ENCODE results near the gene HRK. TPM values are rescaled to one million over a fixed set of nuclear protein-coding genes. Genes with fewer than 3 reads are reported as not detected.

HRK gene
- total and polyA plus RNA-seq, 5 donors from 2014 or later, result 0.25 TPM; not detected in 4

DNA sequence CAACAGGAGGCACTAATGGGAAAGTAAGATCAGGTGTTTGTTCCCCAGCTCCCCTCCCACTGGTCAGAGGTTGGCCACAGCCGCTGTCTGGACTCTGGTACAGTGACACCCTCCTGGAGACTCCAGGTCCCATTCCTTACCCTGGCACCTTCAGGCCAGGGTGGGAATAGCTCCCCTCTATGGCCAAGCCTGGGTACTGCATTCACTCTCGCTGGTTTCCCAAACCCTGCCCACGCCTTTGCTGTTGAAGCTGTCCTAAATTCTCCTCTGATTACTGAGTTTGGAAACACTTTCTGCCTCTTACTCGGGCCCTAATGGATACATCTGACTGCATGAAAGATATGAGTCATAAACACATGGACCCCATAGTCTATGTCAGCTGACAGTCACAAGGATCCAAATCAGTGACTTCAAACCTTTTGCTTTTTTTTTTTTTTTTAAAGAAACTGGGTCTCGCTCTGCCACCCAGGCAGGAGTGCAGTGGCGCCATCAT lies 17.9 kb downstream of the HRK start:
- Histone ChIP-seq H3K36me3 (ENCODE audit: control insufficient read depth, insufficient read depth, low read length) (no peaks in the 10 kb centered on the region), H3K4me1 (ENCODE audit: control insufficient read depth, insufficient read depth, low read length, poor library complexity, severe bottlenecking) (peaks cover 6% of the 10 kb centered on the region), H3K27me3 (ENCODE audit: control insufficient read depth, insufficient read depth, low read length) (peaks cover 7% of the 10 kb centered on the region), H3K9me3 (ENCODE audit: control insufficient read depth in 2 of 2, low read length in 2 of 2) (no peaks in the 10 kb centered on the region), H3K27ac (ENCODE audit: insufficient read depth, low read length, poor library complexity, severe bottlenecking) (no peak overlapping the region), H3K4me3 (ENCODE audit: low read depth, low read length) (no peak overlapping the region)
- Mint-ChIP-seq H3K4me3 (no peak overlapping the region), H3K9me3 (peaks cover 0 to 7% (median 0%) of the 10 kb centered on the region in 7 donors), H3K36me3 (no peaks in the 10 kb centered on the region), H3K4me1 (peaks cover 0 to 20% (median 6%) of the 10 kb centered on the region in 4 donors), H3K27me3 (peaks cover 50% of the 10 kb centered on the region), H3K27ac (no peak overlapping the region)
- ATAC-seq (ENCODE audit: low read depth in 2 of 2) (peak in 1 of 2 donors; percentile 32), DNase-seq (no peak)

DNA sequence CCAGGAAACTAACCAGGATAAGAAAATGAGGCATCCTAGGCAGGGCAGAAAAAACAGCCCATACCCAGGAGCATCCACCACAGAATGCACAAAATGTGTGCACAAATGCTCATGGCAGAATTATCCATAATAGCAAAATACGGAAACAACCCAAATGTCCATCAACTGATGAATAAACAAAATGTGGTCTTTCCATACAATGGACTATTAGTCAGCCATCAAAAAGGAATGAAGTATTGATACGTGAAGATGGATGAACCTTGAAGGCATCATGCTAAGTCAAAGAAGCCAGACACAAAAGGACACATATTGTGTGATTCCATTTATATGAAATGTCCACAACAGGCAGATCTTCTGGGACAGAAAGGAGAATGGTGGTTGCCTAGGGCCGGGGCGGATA lies 19.1 kb downstream of the HRK start:
- Histone ChIP-seq H3K27me3 (ENCODE audit: control insufficient read depth, insufficient read depth, low read length) (peaks cover 7% of the 10 kb centered on the region), H3K4me3 (ENCODE audit: low read depth, low read length) (no peak overlapping the region), H3K9me3 (ENCODE audit: control insufficient read depth in 2 of 2, low read length in 2 of 2) (no peaks in the 10 kb centered on the region), H3K27ac (ENCODE audit: insufficient read depth, low read length, poor library complexity, severe bottlenecking) (no peak overlapping the region), H3K36me3 (ENCODE audit: control insufficient read depth, insufficient read depth, low read length) (no peaks in the 10 kb centered on the region), H3K4me1 (ENCODE audit: control insufficient read depth, insufficient read depth, low read length, poor library complexity, severe bottlenecking) (peaks cover 6% of the 10 kb centered on the region)
- peaks cover 57% of the 10 kb centered on the region for H3K27me3 Mint-ChIP-seq
- no peaks in the 10 kb centered on the region for H3K36me3 Mint-ChIP-seq
- no peak for ATAC-seq (ENCODE audit: low read depth in 2 of 2)
- H3K4me1 Mint-ChIP-seq, result peaks cover 0 to 20% (median 6%) of the 10 kb centered on the region in 4 donors
- H3K4me3 Mint-ChIP-seq, result no peak overlapping the region
- DNase-seq, result no peak
- no peak overlapping the region for H3K27ac Mint-ChIP-seq
- peaks cover 0 to 7% (median 0%) of the 10 kb centered on the region in 7 donors for H3K9me3 Mint-ChIP-seq

DNA sequence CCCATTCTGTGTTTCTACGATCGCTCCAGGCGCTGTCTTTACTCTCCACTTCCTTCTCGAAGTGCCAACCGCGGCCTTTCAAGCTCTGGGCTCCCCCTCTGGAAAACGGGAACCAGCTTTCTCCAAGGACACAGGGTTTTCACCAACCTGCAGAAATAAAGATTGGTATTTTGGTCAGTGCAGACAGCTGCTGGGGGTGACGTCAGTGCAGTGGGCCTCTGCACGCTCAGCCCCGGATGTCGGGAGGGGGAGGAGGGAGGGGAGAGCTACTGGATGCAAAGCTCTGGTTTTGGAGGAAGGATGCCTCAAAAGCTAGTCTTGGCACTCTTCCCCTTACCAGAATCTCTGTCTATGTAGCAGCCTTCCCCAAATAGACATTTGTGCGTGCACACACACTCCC lies 19.9 kb downstream of the HRK start:
- H3K36me3 ChIP-seq (ENCODE audit: control insufficient read depth, insufficient read depth, low read length), result no peaks in the 10 kb centered on the region
- peaks cover 7% of the 10 kb centered on the region for H3K27me3 ChIP-seq (ENCODE audit: control insufficient read depth, insufficient read depth, low read length)
- no peaks in the 10 kb centered on the region for H3K36me3 Mint-ChIP-seq
- peak in 2 of 3 donors; percentile 37 to 73 for DNase-seq
- ATAC-seq (ENCODE audit: low read depth in 2 of 2), result peak; percentile 79 to 82
- peak overlapping the region in 1 of 4 donors; percentile 11 for H3K4me3 Mint-ChIP-seq
- peaks cover 0 to 7% (median 0%) of the 10 kb centered on the region in 7 donors for H3K9me3 Mint-ChIP-seq
- peaks cover 6% of the 10 kb centered on the region for H3K4me1 ChIP-seq (ENCODE audit: control insufficient read depth, insufficient read depth, low read length, poor library complexity, severe bottlenecking)
- H3K27me3 Mint-ChIP-seq, result peaks cover 55% of the 10 kb centered on the region
- peaks cover 0 to 20% (median 6%) of the 10 kb centered on the region in 4 donors for H3K4me1 Mint-ChIP-seq
- no peak overlapping the region for H3K27ac Mint-ChIP-seq
- no peaks in the 10 kb centered on the region for H3K9me3 ChIP-seq (ENCODE audit: control insufficient read depth in 2 of 2, low read length in 2 of 2)
- H3K4me3 ChIP-seq (ENCODE audit: low read depth, low read length), result no peak overlapping the region
- H3K27ac ChIP-seq (ENCODE audit: insufficient read depth, low read length, poor library complexity, severe bottlenecking), result no peak overlapping the region

DNA sequence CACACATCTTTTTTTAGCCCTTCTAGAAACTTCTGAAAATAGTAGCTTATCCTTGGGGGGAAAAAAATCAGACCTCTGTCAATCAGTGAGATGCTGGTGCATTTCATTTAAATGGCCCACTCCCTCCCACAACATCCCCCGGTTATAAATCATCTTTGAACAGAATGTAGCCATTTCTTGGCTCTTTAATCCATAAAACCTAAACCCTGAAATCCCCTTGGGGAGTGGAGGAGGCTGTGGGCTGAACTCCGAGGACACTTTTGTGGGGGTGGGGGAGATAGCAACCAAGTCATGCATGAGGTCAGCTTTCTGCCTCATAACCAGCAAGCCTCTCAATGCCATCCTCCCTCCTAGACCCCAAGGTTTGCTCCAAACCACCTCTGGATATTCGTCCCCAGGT lies 21.0 kb downstream of the HRK start:
- no peaks in the 10 kb centered on the region for H3K36me3 ChIP-seq (ENCODE audit: control insufficient read depth, insufficient read depth, low read length)
- no peak for DNase-seq
- Mint-ChIP-seq H3K27me3 (peaks cover 53% of the 10 kb centered on the region), H3K36me3 (no peaks in the 10 kb centered on the region), H3K4me1 (peaks cover 0 to 20% (median 6%) of the 10 kb centered on the region in 4 donors), H3K4me3 (no peak overlapping the region), H3K9me3 (peaks cover 0 to 7% (median 0%) of the 10 kb centered on the region in 7 donors), H3K27ac (no peak overlapping the region)
- H3K27ac ChIP-seq (ENCODE audit: insufficient read depth, low read length, poor library complexity, severe bottlenecking), result no peak overlapping the region
- H3K9me3 ChIP-seq (ENCODE audit: control insufficient read depth in 2 of 2, low read length in 2 of 2), result no peaks in the 10 kb centered on the region
- ATAC-seq (ENCODE audit: low read depth in 2 of 2), result no peak
- no peak overlapping the region for H3K4me3 ChIP-seq (ENCODE audit: low read depth, low read length)
- H3K4me1 ChIP-seq (ENCODE audit: control insufficient read depth, insufficient read depth, low read length, poor library complexity, severe bottlenecking), result peaks cover 6% of the 10 kb centered on the region
- peaks cover 7% of the 10 kb centered on the region for H3K27me3 ChIP-seq (ENCODE audit: control insufficient read depth, insufficient read depth, low read length)

DNA sequence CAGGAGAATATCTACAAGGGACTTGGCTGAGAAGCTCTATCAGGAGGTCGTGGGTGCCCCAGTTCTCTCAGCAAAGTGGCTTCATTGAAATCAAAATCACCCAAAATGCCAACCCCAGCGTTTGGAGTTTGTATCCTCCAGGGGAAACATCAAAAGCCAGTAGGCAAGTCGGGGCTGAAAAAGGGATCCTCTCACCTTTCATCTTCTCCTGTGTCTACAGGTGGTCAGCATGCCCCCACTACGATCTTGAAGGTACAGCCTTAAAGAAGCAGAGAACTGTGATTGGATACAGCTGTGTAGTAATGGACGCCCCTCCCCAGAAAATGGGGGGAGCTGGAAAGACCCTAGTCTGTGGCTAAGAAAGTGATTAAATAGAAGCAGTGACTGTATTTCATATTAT lies 22.2 kb downstream of the HRK start:
- Mint-ChIP-seq H3K9me3 (peaks cover 0 to 4% (median 0%) of the 10 kb centered on the region in 7 donors), H3K36me3 (no peaks in the 10 kb centered on the region), H3K4me1 (peaks cover 0 to 20% (median 6%) of the 10 kb centered on the region in 4 donors), H3K27ac (no peak overlapping the region), H3K27me3 (peaks cover 56% of the 10 kb centered on the region), H3K4me3 (no peak overlapping the region)
- no peak overlapping the region for H3K4me3 ChIP-seq (ENCODE audit: low read depth, low read length)
- no peaks in the 10 kb centered on the region for H3K36me3 ChIP-seq (ENCODE audit: control insufficient read depth, insufficient read depth, low read length)
- H3K4me1 ChIP-seq (ENCODE audit: control insufficient read depth, insufficient read depth, low read length, poor library complexity, severe bottlenecking), result peaks cover 6% of the 10 kb centered on the region
- H3K27me3 ChIP-seq (ENCODE audit: control insufficient read depth, insufficient read depth, low read length), result peaks cover 7% of the 10 kb centered on the region
- no peak overlapping the region for H3K27ac ChIP-seq (ENCODE audit: insufficient read depth, low read length, poor library complexity, severe bottlenecking)
- ATAC-seq (ENCODE audit: low read depth in 2 of 2), result no peak
- no peaks in the 10 kb centered on the region for H3K9me3 ChIP-seq (ENCODE audit: control insufficient read depth in 2 of 2, low read length in 2 of 2)
- DNase-seq, result no peak

DNA sequence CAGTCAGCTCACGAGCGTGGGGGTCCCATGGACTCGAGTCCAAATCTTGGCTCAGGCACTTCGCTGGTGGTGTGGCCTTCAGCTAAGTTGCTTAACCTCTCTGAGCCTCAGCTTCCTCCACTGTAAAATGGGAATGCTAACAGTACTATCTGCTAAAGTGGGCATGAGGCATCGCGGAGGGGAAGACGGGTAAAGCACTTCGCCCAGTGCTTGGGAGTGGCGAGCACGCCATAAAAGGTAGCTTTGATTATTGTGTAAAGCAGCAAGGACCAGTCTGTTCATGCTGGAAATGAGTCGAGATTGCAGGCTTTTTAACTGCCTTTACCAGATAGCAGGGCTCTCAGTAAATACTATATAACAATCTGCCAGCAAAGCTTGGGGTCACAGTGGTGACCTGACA lies 24.5 kb downstream of the HRK start:
- peaks cover 0 to 19% (median 6%) of the 10 kb centered on the region in 4 donors for H3K4me1 Mint-ChIP-seq
- peaks cover 6% of the 10 kb centered on the region for H3K4me1 ChIP-seq (ENCODE audit: control insufficient read depth, insufficient read depth, low read length, poor library complexity, severe bottlenecking)
- peaks cover 38% of the 10 kb centered on the region for H3K27me3 Mint-ChIP-seq

DNA sequence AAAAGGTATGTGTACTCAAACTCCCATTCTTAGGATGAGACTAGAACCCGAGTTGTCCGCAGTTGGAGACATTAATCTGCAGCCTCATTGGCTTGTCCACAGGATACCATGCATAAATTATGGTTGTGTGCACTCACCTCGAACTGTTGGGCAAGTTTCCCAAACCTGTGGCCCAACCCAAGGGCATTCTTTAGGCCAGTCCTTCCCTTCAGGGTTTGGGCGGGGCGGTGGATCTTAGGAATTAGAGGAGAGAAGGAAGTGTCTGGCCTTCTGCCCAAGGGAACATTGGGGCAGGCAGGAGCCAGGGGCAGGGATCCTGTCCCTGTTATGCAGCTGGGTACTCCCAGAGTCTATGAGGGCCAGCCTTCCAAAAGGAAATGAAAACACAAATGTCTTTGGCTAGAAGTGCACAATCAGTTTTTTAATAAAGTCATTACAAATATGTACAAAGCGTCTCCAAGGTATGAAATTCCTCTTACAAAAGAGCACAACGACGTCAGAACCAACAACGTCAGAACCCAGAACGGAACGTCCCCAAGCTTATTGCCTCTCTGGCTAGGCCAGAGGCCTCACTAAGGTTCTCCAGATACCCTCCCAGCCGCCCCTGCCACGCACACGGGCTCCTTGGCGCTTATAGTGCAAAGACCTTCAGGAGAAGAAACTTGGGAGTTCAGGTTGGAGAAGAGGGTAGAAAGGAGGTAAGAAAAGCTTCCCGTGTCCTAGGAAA lies 25.3 kb downstream of the HRK start:
- H3K9me3 ChIP-seq (ENCODE audit: control insufficient read depth in 2 of 2, low read length in 2 of 2), result no peaks in the 10 kb centered on the region
- H3K27ac ChIP-seq (ENCODE audit: insufficient read depth, low read length, poor library complexity, severe bottlenecking), result no peak overlapping the region
- peaks cover 5% of the 10 kb centered on the region for H3K36me3 Mint-ChIP-seq
- peaks cover 0 to 3% (median 0%) of the 10 kb centered on the region in 7 donors for H3K9me3 Mint-ChIP-seq
- peaks cover 30% of the 10 kb centered on the region for H3K27me3 Mint-ChIP-seq
- no peaks in the 10 kb centered on the region for H3K36me3 ChIP-seq (ENCODE audit: control insufficient read depth, insufficient read depth, low read length)
- no peak overlapping the region for H3K4me3 Mint-ChIP-seq
- H3K27ac Mint-ChIP-seq, result no peak overlapping the region
- peaks cover under 1% of the 10 kb centered on the region for H3K4me1 ChIP-seq (ENCODE audit: control insufficient read depth, insufficient read depth, low read length, poor library complexity, severe bottlenecking)
- H3K4me1 Mint-ChIP-seq, result peaks cover 0 to 11% (median 2%) of the 10 kb centered on the region in 4 donors
- H3K4me3 ChIP-seq (ENCODE audit: low read depth, low read length), result no peak overlapping the region
- DNase-seq (no peak), ATAC-seq (ENCODE audit: low read depth in 2 of 2) (no peak)
- H3K27me3 ChIP-seq (ENCODE audit: control insufficient read depth, insufficient read depth, low read length), result peaks cover 7% of the 10 kb centered on the region

More for the DNA sequence above, 24.5 kb downstream of the HRK start:
- Mint-ChIP-seq H3K36me3 (peaks cover 5% of the 10 kb centered on the region), H3K9me3 (peaks cover 0 to 4% (median 0%) of the 10 kb centered on the region in 7 donors), H3K27ac (no peak overlapping the region), H3K4me3 (no peak overlapping the region)
- Histone ChIP-seq H3K9me3 (ENCODE audit: control insufficient read depth in 2 of 2, low read length in 2 of 2) (no peaks in the 10 kb centered on the region), H3K27me3 (ENCODE audit: control insufficient read depth, insufficient read depth, low read length) (peaks cover 7% of the 10 kb centered on the region), H3K27ac (ENCODE audit: insufficient read depth, low read length, poor library complexity, severe bottlenecking) (no peak overlapping the region), H3K4me3 (ENCODE audit: low read depth, low read length) (no peak overlapping the region), H3K36me3 (ENCODE audit: control insufficient read depth, insufficient read depth, low read length) (no peaks in the 10 kb centered on the region)
- DNase-seq (no peak), ATAC-seq (ENCODE audit: low read depth in 2 of 2) (no peak)

All from CD4-positive, CD25-positive, alpha-beta regulatory T cell (primary cell).